ENCODE measurements around the gene SYT10.

- TF ChIP-seq CTCF (IDR thresholded peaks at IDR 0.05) (no peak), POLR2AphosphoS5 (IDR thresholded peaks at IDR 0.05) (no peak), POLR2A (IDR thresholded peaks at IDR 0.05) (no peak)
These were observed 69.3 kb downstream of the SYT10 start for GRCh38 chr12:33370318-33370717.

All from gastroesophageal sphincter (tissue), 3 donors.